H1 (cell line): ENCODE measurements around the gene SETX. TPM values are rescaled to one million over a fixed set of nuclear protein-coding genes. Genes with fewer than 3 reads are reported as not detected.

Source experiments
- CTCF ChIA-PET: fragments of 300-600 bp; sonication (Branson Sonifier 250); formaldehyde crosslinking; loops from one replicate; lab custom pipeline; 2021; ENCODE audit not compliant: partially characterized antibody; lab: Charles Lee
- POLR2A ChIA-PET: fragments of 300-600 bp; sonication (Branson Sonifier 250); formaldehyde crosslinking; loops from one replicate; lab custom pipeline; 2021; ENCODE audit warnings: inconsistent platforms; ENCODE audit not compliant: partially characterized antibody; lab: Charles Lee
- DNase-seq, 2 experiments: peaks; one replicate each; pipeline versions ENCODE4 v3.0.0 to v3.0.0-alpha.2; 2010 to 2022; ENCODE audit warnings: low spot score in 2 of 2, low read depth in 1 of 2, mixed read lengths in 1 of 2
- FAIRE-seq: peaks from 2 replicates; lab custom pipeline; 2011; peaks lifted over from hg19 to GRCh38; lab: Jason Lieb, UNC
- H2AFZ ChIP-seq: 2 replicates; pipeline ENCODE4 v1.8.1; 2012; ENCODE audit warnings: low read length, inconsistent platforms
- H2AK5ac ChIP-seq: 2 replicates; pipeline ENCODE4 v1.6.1; 2013; ENCODE audit warnings: low read depth, low read length
- H2BK120ac ChIP-seq: replicated peaks from 2 replicates; pipeline ENCODE3; 2013; ENCODE audit warnings: low read depth, low read length, inconsistent platforms
- H2BK12ac ChIP-seq: 2 replicates; pipeline ENCODE4 v1.6.1; 2013; ENCODE audit warnings: low read depth, low read length
- H2BK15ac ChIP-seq: 2 replicates; pipeline ENCODE4 v1.6.1; 2013; ENCODE audit warnings: low read length
- H2BK20ac ChIP-seq: 2 replicates; pipeline ENCODE4 v1.6.1; 2013; ENCODE audit warnings: low read length
- H2BK5ac ChIP-seq: 2 replicates; pipeline ENCODE4 v1.6.1; 2013; ENCODE audit warnings: low read depth, low read length
- H3K14ac ChIP-seq: 2 replicates; pipeline ENCODE4 v1.6.1; 2013; ENCODE audit warnings: inconsistent platforms; ENCODE audit not compliant: insufficient read length
- H3K18ac ChIP-seq: 2 replicates; pipeline ENCODE4 v1.6.1; 2013; ENCODE audit warnings: low read length; ENCODE audit errors: extremely low read depth
- H3K23ac ChIP-seq: 2 replicates; pipeline ENCODE4 v1.6.1; 2013; ENCODE audit warnings: inconsistent platforms; ENCODE audit not compliant: insufficient read length
- H3K23me2 ChIP-seq: 2 replicates; pipeline ENCODE4 v1.6.1; 2013; ENCODE audit warnings: low read depth, low read length
- H3K27ac ChIP-seq: 2 replicates; pipeline ENCODE4 v1.6.1; 2011; ENCODE audit warnings: low read depth, low read length, inconsistent platforms
- H3K27me3 ChIP-seq, 4 experiments: replicated peaks in 1 of 4; 1 replicate in 1 of 4; 2 replicates in 3 of 4; pipeline versions ENCODE4 v1.6.1 to v1.8.1; 2011 to 2013; ENCODE audit warnings: low read length in 3 of 4, mild to moderate bottlenecking in 3 of 4, inconsistent platforms in 2 of 4, mixed read lengths in 2 of 4, moderate library complexity in 1 of 4; ENCODE audit not compliant: control insufficient read depth in 3 of 4, insufficient read depth in 3 of 4; ENCODE audit errors: extremely low read depth in 1 of 4
- H3K36me3 ChIP-seq, 4 experiments: 2 replicates each; pipeline versions ENCODE4 v1.6.1 to v1.8.1; 2011 to 2013; ENCODE audit warnings: mild to moderate bottlenecking in 4 of 4, low read length in 3 of 4, moderate library complexity in 2 of 4, control low read depth in 1 of 4, inconsistent platforms in 1 of 4; ENCODE audit not compliant: insufficient read depth in 4 of 4, control insufficient read depth in 2 of 4
- H3K4ac ChIP-seq: replicated peaks from 2 replicates; pipeline ENCODE3; 2013; ENCODE audit warnings: low read length, low read depth, mixed read lengths, inconsistent platforms; ENCODE audit not compliant: insufficient read length
- H3K4me1 ChIP-seq, 4 experiments: replicated peaks in 1 of 4; 1 replicate in 1 of 4; 2 replicates in 3 of 4; pipeline versions ENCODE4 v1.6.1 to v1.8.1; 2011 to 2013; ENCODE audit warnings: low read length in 3 of 4, inconsistent platforms in 2 of 4, mixed read lengths in 1 of 4; ENCODE audit not compliant: insufficient read depth in 4 of 4, control insufficient read depth in 3 of 4
- H3K4me2 ChIP-seq, 2 experiments: 2 replicates each; pipeline versions ENCODE4 v1.6.1 to v1.8.1; 2011 to 2013; ENCODE audit warnings: low read depth in 2 of 2, low read length in 2 of 2, control low read depth in 1 of 2, inconsistent platforms in 1 of 2, mild to moderate bottlenecking in 1 of 2; ENCODE audit not compliant: insufficient read depth in 1 of 2
- H3K4me3 ChIP-seq, 4 experiments: fragments of 200-600, 300-600 bp in 1 of 4; sonication (generic), shearing (Covaris generic), sonication (Bioruptor Twin) in 1 of 4; 2 replicates each; pipeline versions ENCODE4 v1.5.1 to v1.8.1; 2011 to 2016; ENCODE audit warnings: low read length in 4 of 4, low read depth in 3 of 4, control low read depth in 2 of 4, inconsistent platforms in 2 of 4, mild to moderate bottlenecking in 2 of 4, mixed read lengths in 1 of 4, moderate library complexity in 1 of 4; ENCODE audit not compliant: insufficient read depth in 2 of 4; ENCODE audit errors: extremely low read depth in 1 of 4
- H3K56ac ChIP-seq: replicated peaks from 2 replicates; pipeline ENCODE3; 2013; ENCODE audit warnings: low read depth, mild to moderate bottlenecking, mixed read lengths, low read length, inconsistent platforms; ENCODE audit not compliant: insufficient read length
- H3K79me1 ChIP-seq: 2 replicates; pipeline ENCODE4 v1.6.1; 2013; ENCODE audit warnings: low read depth, low read length, control low read depth
- H3K79me2 ChIP-seq, 2 experiments: 2 replicates each; pipeline versions ENCODE4 v1.6.1 to v1.8.1; 2012 to 2013; ENCODE audit warnings: low read length in 2 of 2, mild to moderate bottlenecking in 2 of 2, inconsistent platforms in 1 of 2; ENCODE audit not compliant: insufficient read depth in 2 of 2, control insufficient read depth in 1 of 2
- H3K9ac ChIP-seq, 4 experiments: replicated peaks in 1 of 4; 1 replicate in 1 of 4; 2 replicates in 3 of 4; pipeline versions ENCODE4 v1.6.1 to v1.8.1; 2011 to 2013; ENCODE audit warnings: low read depth in 3 of 4, low read length in 3 of 4, control low read depth in 2 of 4, mild to moderate bottlenecking in 2 of 4, moderate library complexity in 2 of 4, inconsistent platforms in 1 of 4; ENCODE audit errors: extremely low read depth in 1 of 4
- H3K9me3 ChIP-seq, 2 experiments: 2 replicates each; pipeline versions ENCODE4 v1.6.1 to v1.8.1; 2012 to 2013; ENCODE audit warnings: mild to moderate bottlenecking in 2 of 2, moderate library complexity in 2 of 2, control low read depth in 1 of 2, inconsistent platforms in 1 of 2, low read depth in 1 of 2, low read length in 1 of 2, mixed read lengths in 1 of 2; ENCODE audit not compliant: insufficient read depth in 2 of 2
- H4K20me1 ChIP-seq, 2 experiments: replicated peaks in 1 of 2; 2 replicates each; pipeline versions ENCODE3 to v1.8.1; 2011 to 2013; ENCODE audit warnings: inconsistent platforms in 2 of 2, low read length in 2 of 2, mild to moderate bottlenecking in 1 of 2; ENCODE audit not compliant: insufficient read depth in 2 of 2, control insufficient read depth in 1 of 2
- H4K5ac ChIP-seq: 2 replicates; pipeline ENCODE4 v1.6.1; 2013; ENCODE audit warnings: low read length, low read depth, mixed read lengths, inconsistent platforms; ENCODE audit not compliant: insufficient read length
- H4K8ac ChIP-seq: 2 replicates; pipeline ENCODE4 v1.8.0; 2013; ENCODE audit warnings: mild to moderate bottlenecking, moderate library complexity, low read length, inconsistent platforms; ENCODE audit not compliant: insufficient read depth; ENCODE audit errors: extremely low read depth
- H4K91ac ChIP-seq: replicated peaks from 2 replicates; pipeline ENCODE3; 2013; ENCODE audit warnings: low read length, mixed read lengths, inconsistent platforms; ENCODE audit not compliant: insufficient read length
- BCL11A ChIP-seq, 2 experiments: IDR thresholded peaks; one replicate each; pipeline ENCODE4 v1.6.1; 2011; ENCODE audit warnings: low read depth in 2 of 2, low read length in 2 of 2, mild to moderate bottlenecking in 2 of 2
- POU5F1 ChIP-seq: IDR thresholded peaks from 2 replicates; pipeline ENCODE4 v1.6.1; 2011; ENCODE audit warnings: low read depth, mild to moderate bottlenecking, low read length, moderate library complexity
- TBP ChIP-seq: IDR thresholded peaks from 2 replicates; pipeline ENCODE4 v1.6.1; 2011; ENCODE audit warnings: low read depth, low read length, improper control_type of control experiment
- whole genome bisulfite sequencing, 2 experiments: shearing (Covaris generic) in 1 of 2; methylation state at CpG; one replicate each; pipeline versions ENCODE4 v1.1.6 to v1.1.7; 2013 to 2015; ENCODE audit warnings: low lambda C conversion rate in 2 of 2, mixed read lengths in 2 of 2, inconsistent platforms in 1 of 2, low coverage in 1 of 2, missing lambda C conversion rate in 1 of 2; ENCODE audit not compliant: insufficient replicate concordance in 2 of 2, insufficient coverage in 1 of 2, insufficient read length in 1 of 2; ENCODE audit errors: extremely low coverage in 1 of 2, missing lambda C conversion rate in 1 of 2; 5-methylcytosine and 5-hydroxymethylcytosine counted together
- polyA plus RNA-seq, 7 experiments: library from polyadenylated mRNA; depleted of rRNA in 3 of 7; stranded (reverse) in 5 of 7; unstranded in 2 of 7; fragments of >200 nt in 5 of 7; fragments of 200-250 nt in 2 of 7; gene quantifications; 1 replicate in 5 of 7; 2 replicates in 1 of 7; 4 replicates in 1 of 7; pipeline versions ENCODE4 v1.2.1 to v1.2.3, GENCODE V29; 2011 to 2013; ENCODE audit warnings: missing spikeins in 2 of 7, mixed read lengths in 2 of 7
- total RNA-seq: library from RNA; stranded (reverse); fragmentation: NEBNext Ultra II Directional; extraction: Animal tissue kit (Norgen Biotek cat#: 25700); gene quantifications from 2 replicates; pipeline ENCODE4 v1.2.1, GENCODE V29; 2021

SETX gene
- total and polyA plus RNA-seq, 2 of the 8 experiments (the other 6 are each of a cell fraction or from before 2014, with no cell fraction given): 15.1 to 37.9 TPM

- ChIA-PET CTCF (interaction anchor here (1.0 kb wide), 1 partner anchor 694 kb away, joined by 3 read pairs; no protein-coding TSS in a partner anchor), POLR2A (no interaction called here)
- Histone ChIP-seq H3K23me2 (no peaks in the 10 kb centered on the region), H2BK15ac (no peak overlapping the region), H3K56ac (no peak overlapping the region), H2BK12ac (no peak overlapping the region), H4K91ac (no peak overlapping the region), H3K27ac (no peak overlapping the region), H4K20me1 (no peaks in the 10 kb centered on the region), H2BK5ac (no peak overlapping the region), H3K23ac (no peak overlapping the region), H2BK20ac (no peak overlapping the region), H3K36me3 (peaks cover 26 to 77% (median 67%) of the 10 kb centered on the region in 4 experiments), H3K4me3 (no peak overlapping the region), H3K4me2 (no peak overlapping the region), H3K18ac (no peak overlapping the region), H3K79me1 (no peaks in the 10 kb centered on the region), H4K5ac (no peak overlapping the region), H3K4ac (no peak overlapping the region), H3K27me3 (no peaks in the 10 kb centered on the region), H3K14ac (no peak overlapping the region), H2BK120ac (no peak overlapping the region), H2AK5ac (no peak overlapping the region), H3K4me1 (no peaks in the 10 kb centered on the region), H2AFZ (no peak overlapping the region), H3K9ac (no peak overlapping the region), H3K79me2 (no peaks in the 10 kb centered on the region), H3K9me3 (no peaks in the 10 kb centered on the region), H4K8ac (no peak overlapping the region)
- FAIRE-seq (no peak), DNase-seq (no peak)
- TF ChIP-seq BCL11A (IDR thresholded peaks at IDR 0.05; ENCODE audit: low read depth in 2 of 2, low read length in 2 of 2): no peak
- TF ChIP-seq POU5F1: no peak
- no peak for TF ChIP-seq TBP
- 98% methylated on average over 4 of the region's 4 CpGs; no CpG with 5 or more reads in 1 of the 2 experiments for WGBS, 2 experiments
These were observed 26.2 kb downstream of the SETX start for GRCh38 chr9:132328580-132328979.
